Testis (tissue), 2 donors: Measurements from ENCODE around the gene SLC16A7.

Experiments used
- POLR2A ChIP-seq: fragments of 450-650 bp; IDR thresholded peaks from one replicate; pipeline ENCODE4 v1.6.1; 2017; ENCODE audit warnings: antibody characterized with exemption, mild to moderate bottlenecking, moderate library complexity
- TF ChIP-seq, protein P1 (sequence below), 3 experiments: fragments of 450-650 bp in 2 of 3; fragments of 200-600 bp in 1 of 3; sonication (generic) in 1 of 3; IDR thresholded peaks; one replicate each; pipeline ENCODE4 v1.5.1; 2016 to 2019; ENCODE audit warnings: antibody characterized with exemption in 3 of 3, mild to moderate bottlenecking in 2 of 3, moderate library complexity in 1 of 3

DNA sequence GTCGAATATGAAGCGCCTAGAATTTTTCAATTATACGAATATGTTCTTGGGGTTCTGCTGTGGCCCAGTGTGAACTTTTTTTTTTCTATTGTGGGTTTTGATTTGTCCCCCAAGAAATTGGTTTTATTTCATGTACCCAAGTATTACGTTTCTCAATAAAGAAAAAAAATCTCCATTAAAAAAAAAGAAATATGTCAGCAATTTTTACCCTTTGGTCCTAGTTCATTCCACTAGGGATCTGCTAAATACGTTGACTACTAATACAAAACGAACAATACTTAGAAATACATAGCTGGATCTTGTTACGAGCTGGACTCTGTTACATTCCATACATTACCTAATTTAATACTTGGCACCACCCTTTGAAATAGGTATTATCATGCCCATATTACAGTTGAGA, 216.9 kb downstream of the SLC16A7 start:
- TF ChIP-seq, protein P1, sequence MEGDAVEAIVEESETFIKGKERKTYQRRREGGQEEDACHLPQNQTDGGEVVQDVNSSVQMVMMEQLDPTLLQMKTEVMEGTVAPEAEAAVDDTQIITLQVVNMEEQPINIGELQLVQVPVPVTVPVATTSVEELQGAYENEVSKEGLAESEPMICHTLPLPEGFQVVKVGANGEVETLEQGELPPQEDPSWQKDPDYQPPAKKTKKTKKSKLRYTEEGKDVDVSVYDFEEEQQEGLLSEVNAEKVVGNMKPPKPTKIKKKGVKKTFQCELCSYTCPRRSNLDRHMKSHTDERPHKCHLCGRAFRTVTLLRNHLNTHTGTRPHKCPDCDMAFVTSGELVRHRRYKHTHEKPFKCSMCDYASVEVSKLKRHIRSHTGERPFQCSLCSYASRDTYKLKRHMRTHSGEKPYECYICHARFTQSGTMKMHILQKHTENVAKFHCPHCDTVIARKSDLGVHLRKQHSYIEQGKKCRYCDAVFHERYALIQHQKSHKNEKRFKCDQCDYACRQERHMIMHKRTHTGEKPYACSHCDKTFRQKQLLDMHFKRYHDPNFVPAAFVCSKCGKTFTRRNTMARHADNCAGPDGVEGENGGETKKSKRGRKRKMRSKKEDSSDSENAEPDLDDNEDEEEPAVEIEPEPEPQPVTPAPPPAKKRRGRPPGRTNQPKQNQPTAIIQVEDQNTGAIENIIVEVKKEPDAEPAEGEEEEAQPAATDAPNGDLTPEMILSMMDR (IDR thresholded peaks at IDR 0.05), result no peak
- TF ChIP-seq POLR2A, result no peak
